GM18870 (cell line): Measurements from ENCODE around the gene PHF23.

Experiments
- ATAC-seq: cut with Tn5 transposase; IDR thresholded peaks from one replicate; pipeline ENCODE4 v1.9.1; 2021; ENCODE audit warnings: moderate library complexity; ENCODE audit not compliant: unreplicated experiment

PHF23 gene

GRCh38 chr17:7239091-7240027 lies at the start of gene PHF23:
PHF23 (minus strand) TSS chr17:7239457; CDS start chr17:7239279, 178 bp downstream.
- ATAC-seq = peak; percentile 47

- ATAC-seq = no peak
Observed at GRCh38 chr17:7285679-7286078, 46.4 kb upstream of the PHF23 start.

DNA sequence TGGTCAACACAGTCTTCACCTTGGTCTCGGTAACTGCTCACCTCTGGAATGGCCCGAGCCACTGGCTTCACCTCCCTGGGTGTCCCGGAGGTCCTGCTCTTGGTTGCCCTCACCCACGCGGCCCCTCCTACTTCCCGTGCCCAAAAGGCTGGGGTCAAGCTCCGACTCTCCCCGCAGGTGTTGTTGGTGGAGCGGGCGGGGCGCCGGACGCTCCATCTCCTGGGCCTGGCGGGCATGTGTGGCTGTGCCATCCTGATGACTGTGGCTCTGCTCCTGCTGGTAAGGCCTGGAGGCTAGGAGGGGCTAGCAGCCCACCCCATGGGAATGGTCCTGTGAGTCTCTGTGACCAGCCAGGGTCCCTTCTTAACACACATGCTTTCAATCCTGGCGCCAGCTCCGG lies 45.7 kb upstream of the PHF23 start:
- no peak for ATAC-seq

GRCh38 chr17:7283471-7284216 lies 44.4 kb upstream of the PHF23 start:
- ATAC-seq = no peak

- ATAC-seq = no peak
Observed at GRCh38 chr17:7282752-7283321, 43.6 kb upstream of the PHF23 start.

DNA sequence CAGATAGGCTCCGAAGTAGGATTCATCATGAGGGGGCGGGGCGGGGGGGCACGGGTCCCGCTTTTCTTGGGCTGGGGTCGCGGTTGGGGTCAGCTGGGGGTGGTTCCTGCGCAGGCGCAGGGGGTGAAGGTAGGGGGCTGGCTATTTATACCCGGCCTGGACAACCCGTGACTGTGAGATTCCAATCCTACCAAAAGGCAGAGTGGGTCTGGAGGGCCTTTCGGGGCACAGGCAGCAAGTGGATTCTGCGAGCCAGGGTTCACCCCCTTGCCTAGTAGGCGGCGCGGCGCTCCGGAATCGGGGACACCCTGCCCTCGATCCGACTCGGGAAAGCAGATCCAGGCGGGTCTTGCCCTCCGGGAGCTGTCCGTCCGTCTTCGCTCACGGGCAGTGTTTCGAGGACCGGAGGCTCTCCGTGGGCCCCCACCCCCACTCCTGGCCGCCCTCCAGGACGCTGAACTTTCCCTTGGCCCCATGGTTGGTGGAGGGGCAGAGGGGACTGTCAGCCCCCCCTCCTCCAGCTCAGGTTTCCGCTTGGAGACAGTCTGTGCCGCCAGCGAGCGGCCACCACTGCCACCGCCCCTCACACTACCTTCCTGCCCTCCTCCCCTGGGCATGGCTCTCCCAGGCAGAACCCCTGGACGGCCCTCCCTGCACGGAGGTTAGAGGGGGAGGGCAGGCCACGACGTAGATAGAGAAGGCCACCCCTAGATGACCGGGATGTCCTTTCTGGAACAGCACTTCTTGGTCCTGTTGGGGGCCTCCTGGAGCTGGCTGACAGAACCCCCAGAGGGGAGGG lies 42.9 kb upstream of the PHF23 start:
- ATAC-seq = no peak

- ATAC-seq = no peak
Observed at GRCh38 chr17:7281074-7281952, 42.1 kb upstream of the PHF23 start, which contains the start of gene SLC2A4. SLC2A4 (plus strand) TSS chr17:7281718; CDS start chr17:7281935, 217 bp downstream.

DNA sequence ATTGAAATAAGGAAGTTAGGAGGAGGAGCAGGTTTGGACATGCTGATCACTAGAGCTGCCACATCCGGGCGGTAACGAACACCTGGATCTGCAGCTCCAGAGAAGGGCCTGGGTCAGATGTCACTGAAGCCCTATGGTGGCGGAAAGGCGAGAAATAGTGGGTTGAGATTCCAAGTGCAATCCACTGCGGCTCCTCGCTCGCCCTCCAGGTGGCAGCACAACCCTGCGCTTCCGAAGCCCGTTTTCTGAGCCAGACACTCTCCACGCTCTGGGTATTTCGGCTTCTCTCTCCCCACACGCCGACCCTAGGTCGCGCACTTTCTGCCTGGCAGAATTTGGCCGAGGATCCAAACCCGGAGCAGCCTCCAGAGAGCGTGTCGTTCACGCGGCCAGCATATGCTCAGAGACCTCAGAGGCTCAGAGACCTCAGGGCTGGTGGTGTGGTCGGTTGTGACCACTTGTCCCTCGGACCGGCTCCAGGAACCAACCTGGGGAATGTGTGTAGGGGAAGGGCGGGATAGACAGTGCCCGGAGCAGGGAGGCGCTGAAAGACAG lies 41.3 kb upstream of the PHF23 start:
- no peak for ATAC-seq

GRCh38 chr17:7279448-7279847 lies 40.2 kb upstream of the PHF23 start:
- ATAC-seq = no peak

- ATAC-seq = no peak
Observed at GRCh38 chr17:7266784-7267183, 27.5 kb upstream of the PHF23 start.

DNA sequence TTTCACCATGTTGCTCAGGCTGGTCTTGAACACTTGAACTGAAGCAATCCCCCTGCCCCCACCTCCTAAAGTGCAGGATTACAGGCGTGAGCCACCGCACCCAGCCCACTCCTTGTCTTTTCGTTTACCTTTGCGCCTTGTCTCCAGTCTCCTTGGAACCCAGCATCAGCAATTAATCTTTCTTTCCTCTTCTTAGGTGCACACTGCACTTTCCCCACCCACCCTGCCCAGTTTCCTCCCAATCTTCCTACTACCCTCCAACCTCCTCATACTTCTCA lies 24.5 kb upstream of the PHF23 start:
- ATAC-seq = no peak

DNA sequence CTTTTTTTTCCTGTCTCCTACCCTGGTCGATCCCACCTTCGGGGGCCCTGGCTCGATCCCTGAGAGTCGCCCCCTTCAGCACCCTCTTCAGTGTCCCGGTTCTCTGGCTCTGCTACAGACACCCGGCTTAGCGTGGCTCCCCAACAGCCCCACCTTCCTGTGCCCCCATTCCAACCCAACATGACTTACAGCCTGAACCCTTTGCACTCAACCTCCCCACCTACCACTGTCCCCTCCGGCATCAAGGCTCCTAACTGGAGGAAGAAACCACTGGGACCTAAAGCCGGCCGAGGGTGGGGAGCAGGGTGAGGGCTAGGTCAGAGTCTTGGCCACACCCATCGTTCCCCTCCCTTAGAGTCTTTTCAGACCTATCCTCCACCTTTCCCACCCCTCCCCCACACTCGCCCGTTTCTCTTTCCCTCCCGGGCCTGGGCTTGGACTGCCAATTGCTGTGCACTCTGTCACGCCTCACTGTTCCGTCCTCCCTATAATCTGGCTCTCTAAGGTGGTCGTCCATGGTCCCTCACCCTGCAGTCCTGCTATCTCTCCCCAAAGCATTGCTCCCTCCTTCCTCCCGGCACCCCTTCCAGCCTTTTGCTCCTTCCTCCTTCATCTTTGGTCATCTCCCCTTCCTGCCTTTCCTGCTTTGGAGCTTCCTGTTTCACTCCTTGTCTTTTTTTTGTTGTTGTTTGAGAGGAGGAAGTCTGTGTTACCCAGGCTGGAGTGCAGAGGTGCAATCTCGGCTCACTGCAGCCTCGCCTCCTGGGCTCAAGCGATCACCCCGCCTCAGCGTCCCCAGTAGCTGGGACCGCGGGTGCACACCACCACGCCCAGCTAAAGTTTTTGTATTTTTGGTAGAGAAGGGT lies 23.9 kb upstream of the PHF23 start:
- no peak for ATAC-seq

DNA sequence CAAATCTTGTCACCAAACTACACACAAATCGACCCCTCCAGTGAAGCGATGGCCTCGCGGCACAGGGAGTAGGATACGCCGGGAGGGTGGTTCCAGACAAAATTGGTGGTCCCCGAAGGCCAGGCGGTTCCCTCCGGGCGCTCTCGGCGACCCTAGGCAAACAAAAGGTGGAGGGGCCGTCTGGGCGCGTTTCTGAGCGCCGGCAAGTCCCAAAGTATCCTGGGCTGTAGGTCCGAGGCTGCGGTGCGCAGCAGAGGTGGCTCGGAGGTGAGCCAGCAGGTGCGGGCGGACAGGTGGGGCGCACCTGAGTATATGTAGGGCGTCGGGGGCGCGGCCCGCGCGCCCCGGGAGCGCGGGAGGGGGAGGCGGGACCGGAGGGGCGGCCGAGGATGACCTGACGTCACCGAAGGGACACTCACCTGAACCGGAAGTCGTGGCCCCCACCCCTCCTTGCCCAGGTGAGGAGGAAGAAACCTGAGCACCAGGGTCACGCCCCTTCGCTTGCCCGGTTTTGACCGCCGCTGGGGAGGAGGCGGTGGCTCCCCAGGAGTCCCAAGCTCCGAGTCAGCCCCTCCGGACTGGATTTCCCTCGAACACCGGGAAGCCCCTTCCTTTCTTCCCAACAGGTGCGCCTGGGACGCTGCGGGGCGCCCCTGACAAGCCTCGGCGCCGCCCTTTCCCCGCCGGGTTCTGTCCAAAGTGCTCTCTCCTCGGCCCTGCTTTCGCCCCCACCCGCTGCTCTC lies 23.1 kb upstream of the PHF23 start, which contains the start of gene CLDN7:
TSS of gene CLDN7 (minus strand) at position 287 of the 743 bp plus-strand sequence. CDS start 435 bp downstream, outside the sequence.
- no peak for ATAC-seq

- ATAC-seq = no peak
Observed at GRCh38 chr17:7261379-7262191, 22.3 kb upstream of the PHF23 start.

DNA sequence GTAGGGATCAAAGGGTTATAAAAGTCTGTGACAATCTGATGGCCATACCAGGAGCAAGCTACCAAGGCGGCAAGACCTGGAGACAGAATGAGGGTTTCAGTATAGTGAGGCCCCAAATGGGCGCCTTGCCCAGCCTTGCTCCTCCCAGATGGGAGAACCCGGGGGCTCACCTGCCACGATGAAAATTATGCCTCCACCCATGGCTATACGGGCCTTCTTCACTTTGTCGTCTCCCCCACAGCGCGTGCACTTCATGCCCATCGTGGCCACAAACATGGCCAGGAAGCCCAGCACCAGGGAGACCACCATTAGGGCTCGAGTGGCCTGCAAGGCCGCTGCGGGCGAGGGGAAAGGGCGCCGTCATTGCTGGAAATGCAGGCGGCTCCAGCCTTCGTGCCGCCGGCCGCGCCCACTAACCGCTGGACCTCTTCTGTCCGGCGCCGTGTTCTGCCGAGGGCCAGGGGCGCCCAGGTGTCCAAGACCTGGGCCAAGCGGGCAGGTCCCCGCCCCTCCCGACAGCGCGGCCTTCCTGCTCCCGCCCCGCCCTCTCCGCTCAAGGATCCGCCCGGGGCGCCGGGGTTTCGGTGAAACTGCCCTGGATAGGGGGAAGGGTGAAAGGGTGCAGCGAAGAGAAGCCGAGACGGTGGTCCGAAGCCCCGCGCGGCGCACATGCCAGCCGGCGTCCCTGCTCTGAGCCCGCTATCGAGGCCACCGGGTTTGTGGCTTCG lies 21.6 kb upstream of the PHF23 start:
- ATAC-seq = no peak

GRCh38 chr17:7260151-7260550 lies 20.9 kb upstream of the PHF23 start:
- ATAC-seq = no peak

- no peak for ATAC-seq
Observed at GRCh38 chr17:7259555-7259889, 20.3 kb upstream of the PHF23 start.
